ENCODE results near the gene PRR5. TPM values are rescaled to one million over a fixed set of nuclear protein-coding genes. Genes with fewer than 3 reads are reported as not detected.

Gene PRR5
- total and polyA plus RNA-seq, 4 experiments from 2014 or later = 45.1 to 74.0 (median 46.2) TPM

GRCh38 chr22:44786136-44786535 is 84.1 kb downstream of the PRR5 start:
- H3K4me3 Mint-ChIP-seq = no peak overlapping the region
- no peak overlapping the region for H3K4me3 ChIP-seq (ENCODE audit: low read length in 2 of 2)

GRCh38 chr22:44786610-44787009 is 84.6 kb downstream of the PRR5 start:
- H3K27me3 Mint-ChIP-seq = peaks cover 7 to 8% of the 10 kb centered on the region in 2 donors
- H3K27ac Mint-ChIP-seq = no peak overlapping the region
- H3K9me3 Mint-ChIP-seq = no peaks in the 10 kb centered on the region
- Histone ChIP-seq H3K27ac (ENCODE audit: low read depth, low read length) (no peak overlapping the region), H3K4me3 (ENCODE audit: low read length in 2 of 2) (no peak overlapping the region), H3K4me1 (ENCODE audit: insufficient read depth, low read length) (no peaks in the 10 kb centered on the region), H3K27me3 (ENCODE audit: insufficient read depth, low read length) (no peaks in the 10 kb centered on the region), H3K9me3 (ENCODE audit: control insufficient read depth in 1 of 2, low read length in 2 of 2) (no peaks in the 10 kb centered on the region), H3K36me3 (ENCODE audit: insufficient read depth, low read length) (no peaks in the 10 kb centered on the region)
- intact Hi-C loops (cut with micrococcal nuclease) = no loop called here
- ChIA-PET POLR2A (ENCODE audit: partially characterized antibody) (no interaction called here), CTCF (ENCODE audit: partially characterized antibody) (no interaction called here)
- no peaks in the 10 kb centered on the region for H3K4me1 Mint-ChIP-seq
- no peak overlapping the region for H3K4me3 Mint-ChIP-seq
- H3K36me3 Mint-ChIP-seq = no peaks in the 10 kb centered on the region
- DNase-seq = no peak

More at GRCh38 chr22:44786136-44786535, 84.1 kb downstream of the PRR5 start:
- no peak for DNase-seq
- Mint-ChIP-seq H3K4me1 (no peaks in the 10 kb centered on the region), H3K27ac (no peak overlapping the region), H3K9me3 (no peaks in the 10 kb centered on the region), H3K36me3 (no peaks in the 10 kb centered on the region), H3K27me3 (peaks cover 7 to 8% of the 10 kb centered on the region in 2 donors)
- H3K9me3 ChIP-seq (ENCODE audit: control insufficient read depth in 1 of 2, low read length in 2 of 2) = no peaks in the 10 kb centered on the region
- POLR2A ChIA-PET (ENCODE audit: partially characterized antibody) = no interaction called here
- intact Hi-C loops (cut with micrococcal nuclease) = no loop called here
- H3K27me3 ChIP-seq (ENCODE audit: insufficient read depth, low read length) = no peaks in the 10 kb centered on the region
- no peaks in the 10 kb centered on the region for H3K36me3 ChIP-seq (ENCODE audit: insufficient read depth, low read length)
- H3K4me1 ChIP-seq (ENCODE audit: insufficient read depth, low read length) = no peaks in the 10 kb centered on the region
- no peak overlapping the region for H3K27ac ChIP-seq (ENCODE audit: low read depth, low read length)
- CTCF ChIA-PET (ENCODE audit: partially characterized antibody) = no interaction called here

Other genes with a start within 250 kb of the PRR5 start
- gene RTL6, start 204.0 kb upstream of the PRR5 start, total RNA-seq = 10 to 100 TPM; 22.3 to 25.2 TPM
- 10 to 100 TPM in 1 of 2 donors, 1 to 10 TPM in 1; 4.3 to 11.9 TPM for gene RTL6, start 204.0 kb upstream of the PRR5 start, polyA plus RNA-seq
- gene ARHGAP8, start 50.4 kb downstream of the PRR5 start, total RNA-seq = under 1 TPM in 1 of 2 experiments, not detected in 1; 0.67 TPM
- gene ARHGAP8, start 50.4 kb downstream of the PRR5 start, polyA plus RNA-seq = not detected

Data from CD4-positive, alpha-beta memory T cell (primary cell).